GM12875 (cell line): ENCODE measurements around the gene KIAA0753.

Source experiments
- H3K4me3 ChIP-seq: one replicate; pipeline ENCODE4 v1.5.1; 2011; ENCODE audit warnings: low read depth, low read length, control low read depth
- TF ChIP-seq, protein P1 (sequence below): IDR thresholded peaks from 2 replicates; pipeline ENCODE4 v1.5.1; 2011; ENCODE audit warnings: low read depth, mild to moderate bottlenecking, control low read depth, inconsistent platforms, low read length, moderate library complexity, borderline replicate concordance; ENCODE audit not compliant: insufficient read depth

Gene KIAA0753

DNA sequence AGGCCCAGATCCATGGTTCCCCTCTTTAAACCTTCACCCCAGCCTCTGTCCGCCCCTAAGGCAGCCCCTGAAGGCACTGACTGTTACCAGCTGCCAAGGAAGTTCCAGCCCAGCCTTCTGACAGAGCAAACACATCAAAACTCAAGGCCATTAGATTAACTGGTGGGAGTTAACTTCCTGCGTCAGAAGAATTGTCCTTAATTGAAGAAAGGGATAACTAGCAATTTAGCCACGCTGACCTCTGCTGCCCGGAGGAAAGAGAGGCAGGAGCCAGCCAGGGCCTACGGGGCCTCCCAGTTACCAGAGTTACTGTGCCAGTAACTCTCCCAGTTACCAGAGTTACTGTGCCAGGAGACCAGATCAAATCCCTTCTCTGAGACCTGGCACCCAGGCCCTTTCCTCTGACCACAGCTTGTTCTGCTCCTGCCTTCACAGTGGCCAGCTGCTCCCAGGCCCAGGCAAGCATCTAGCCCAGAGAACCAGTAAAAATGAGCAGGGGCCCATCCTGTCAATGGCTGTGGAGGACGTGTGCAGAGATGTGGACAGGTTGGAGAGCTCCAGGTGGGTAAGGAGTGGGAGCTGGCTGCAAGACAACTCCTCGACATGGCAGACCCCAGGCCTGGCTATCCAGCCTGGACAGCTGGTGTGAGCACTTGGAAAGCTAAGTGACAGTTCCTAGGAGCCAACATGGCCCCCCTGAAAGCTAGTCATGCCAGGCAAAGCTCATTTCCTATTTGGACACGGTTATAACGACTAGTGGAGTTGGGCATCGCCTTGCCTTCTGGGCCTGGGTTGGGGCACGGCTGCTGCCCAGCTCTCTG, 81.4 kb downstream of the KIAA0753 start:
- TF ChIP-seq, protein P1, sequence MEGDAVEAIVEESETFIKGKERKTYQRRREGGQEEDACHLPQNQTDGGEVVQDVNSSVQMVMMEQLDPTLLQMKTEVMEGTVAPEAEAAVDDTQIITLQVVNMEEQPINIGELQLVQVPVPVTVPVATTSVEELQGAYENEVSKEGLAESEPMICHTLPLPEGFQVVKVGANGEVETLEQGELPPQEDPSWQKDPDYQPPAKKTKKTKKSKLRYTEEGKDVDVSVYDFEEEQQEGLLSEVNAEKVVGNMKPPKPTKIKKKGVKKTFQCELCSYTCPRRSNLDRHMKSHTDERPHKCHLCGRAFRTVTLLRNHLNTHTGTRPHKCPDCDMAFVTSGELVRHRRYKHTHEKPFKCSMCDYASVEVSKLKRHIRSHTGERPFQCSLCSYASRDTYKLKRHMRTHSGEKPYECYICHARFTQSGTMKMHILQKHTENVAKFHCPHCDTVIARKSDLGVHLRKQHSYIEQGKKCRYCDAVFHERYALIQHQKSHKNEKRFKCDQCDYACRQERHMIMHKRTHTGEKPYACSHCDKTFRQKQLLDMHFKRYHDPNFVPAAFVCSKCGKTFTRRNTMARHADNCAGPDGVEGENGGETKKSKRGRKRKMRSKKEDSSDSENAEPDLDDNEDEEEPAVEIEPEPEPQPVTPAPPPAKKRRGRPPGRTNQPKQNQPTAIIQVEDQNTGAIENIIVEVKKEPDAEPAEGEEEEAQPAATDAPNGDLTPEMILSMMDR: no peak
- no peak overlapping the region for H3K4me3 ChIP-seq

DNA sequence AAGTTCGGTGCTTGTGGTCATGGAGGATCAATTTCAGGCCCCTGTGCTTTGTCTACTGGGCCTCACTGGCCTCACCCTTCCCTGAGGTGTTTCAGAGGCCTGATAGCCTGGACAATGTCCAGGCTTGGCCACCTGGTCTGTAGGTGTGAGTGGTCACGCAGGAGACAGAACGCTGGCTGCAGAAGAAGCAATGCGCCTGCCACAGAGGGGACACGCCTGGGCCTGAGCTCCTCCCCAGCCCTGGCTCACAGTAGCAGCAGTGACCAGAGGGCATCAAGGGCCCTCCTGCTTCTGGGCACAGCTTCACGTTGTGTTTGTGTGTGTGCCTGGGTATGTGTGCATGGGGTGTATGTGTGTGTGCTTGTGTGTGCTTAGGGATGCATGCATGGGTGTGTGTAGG, 82.2 kb downstream of the KIAA0753 start:
- TF ChIP-seq, protein P1: no peak

DNA sequence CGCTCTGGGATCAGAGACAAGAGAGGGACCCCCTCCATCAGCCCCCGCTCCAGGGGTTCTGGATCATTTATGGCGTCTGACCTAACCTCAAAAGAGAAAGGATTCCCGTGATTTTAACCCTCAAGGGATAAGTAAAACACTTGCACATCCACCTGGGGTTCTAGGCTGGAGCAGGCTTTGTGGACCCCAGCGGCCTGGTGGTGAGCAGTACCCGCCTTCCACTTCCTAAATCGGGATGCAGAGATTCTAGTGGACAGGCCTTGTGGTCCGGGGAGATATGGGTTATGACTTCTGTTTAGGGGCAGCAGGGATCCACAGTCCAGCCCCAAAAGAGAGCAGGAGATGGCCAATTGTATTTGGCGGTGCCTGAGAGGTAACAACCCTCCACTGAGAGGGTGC, 83.5 kb downstream of the KIAA0753 start:
- no peak overlapping the region for H3K4me3 ChIP-seq
- TF ChIP-seq, protein P1: no peak

More for the DNA sequence above, 82.2 kb downstream of the KIAA0753 start:
- H3K4me3 ChIP-seq: no peak overlapping the region

DNA sequence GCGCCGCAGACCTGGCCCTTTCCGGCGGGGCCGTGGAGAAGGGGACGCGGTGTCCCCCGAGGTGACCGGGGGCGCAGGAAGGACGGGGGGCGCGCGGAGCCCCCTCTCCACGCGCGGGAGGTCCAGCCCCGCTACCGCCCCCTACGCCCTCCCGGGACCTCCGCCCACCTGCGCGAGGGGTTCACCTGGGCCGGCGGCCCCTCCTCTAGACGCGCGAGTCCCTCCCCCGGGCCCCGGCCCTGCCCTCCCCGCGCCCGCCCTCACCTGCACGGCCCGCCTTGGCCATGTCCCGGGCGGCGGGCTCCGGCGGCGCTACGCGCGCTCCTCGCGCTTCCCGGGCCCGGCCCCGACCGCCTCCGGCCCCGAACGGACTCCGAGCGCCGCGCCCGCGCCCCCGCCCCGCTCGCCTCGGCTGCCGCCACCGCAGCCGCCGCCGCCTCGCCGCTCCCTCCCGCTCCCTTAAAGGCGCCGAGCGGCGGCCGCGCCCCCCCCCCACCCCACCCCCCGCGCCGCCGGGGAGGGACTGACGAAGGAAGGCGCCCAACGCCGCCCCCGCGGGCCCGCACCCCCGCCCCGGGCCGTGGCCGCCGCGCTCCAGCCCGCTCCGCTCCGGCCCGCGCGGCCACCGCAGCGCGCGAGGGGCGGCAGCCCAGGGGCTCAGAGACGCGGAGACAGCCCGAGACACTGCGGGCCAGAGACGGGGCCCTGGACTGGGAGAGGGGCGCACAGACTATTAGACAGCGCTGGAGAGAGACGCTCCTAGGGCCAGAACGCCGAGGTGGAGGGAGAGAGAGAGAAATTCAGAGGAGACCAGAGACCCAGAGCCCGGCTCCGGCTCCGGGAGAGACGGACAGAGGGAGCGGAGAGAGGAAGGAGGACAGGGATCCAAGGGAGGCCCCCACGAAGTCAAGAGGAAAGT, 84.1 kb downstream of the KIAA0753 start, which contains the start of gene PITPNM3:
Gene PITPNM3 (minus strand): TSS at position 435 of the 919 bp plus-strand sequence. CDS start 149 bp downstream, at position 286.
- H3K4me3 ChIP-seq: no peak within 1 kb of the TSS
- TF ChIP-seq, protein P1: no peak

DNA sequence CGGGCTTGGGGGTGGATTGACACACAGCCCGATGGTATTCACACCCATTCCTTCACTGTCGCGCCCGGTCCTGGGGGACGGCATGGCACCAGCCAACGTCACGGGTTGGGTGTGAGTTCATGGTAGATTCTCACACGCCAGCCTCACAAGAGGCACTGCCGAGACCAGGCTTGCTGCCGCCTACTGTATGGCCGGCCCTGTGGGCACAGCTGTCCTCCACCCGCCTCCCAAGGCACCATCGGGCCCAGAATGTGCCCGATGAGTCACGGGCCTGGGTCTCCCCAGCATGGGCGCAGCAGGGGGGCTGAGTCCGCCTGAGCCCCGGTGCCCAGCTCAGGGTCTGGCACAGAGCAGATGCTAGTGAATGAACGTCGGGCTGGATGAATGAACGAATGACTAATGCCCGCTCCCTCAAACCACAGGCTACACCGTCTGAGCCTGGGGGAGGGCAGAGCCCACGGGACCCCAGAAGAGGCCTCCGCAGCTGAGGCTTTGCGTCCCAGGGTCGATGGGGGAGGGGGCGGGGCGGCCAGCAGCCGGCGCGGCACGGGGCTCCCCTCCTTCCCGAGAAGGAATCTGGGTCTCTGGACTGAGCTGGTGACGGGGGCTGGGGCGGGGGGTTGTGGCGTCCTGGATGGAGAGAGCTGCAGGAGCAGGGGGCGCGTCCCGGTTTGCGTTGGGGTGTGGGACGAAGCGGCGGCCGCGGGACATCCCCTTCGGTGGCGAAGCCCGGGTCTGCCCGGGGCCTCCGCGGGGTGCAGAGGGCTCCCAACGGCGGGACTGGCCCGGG, 85.0 kb downstream of the KIAA0753 start:
- H3K4me3 ChIP-seq: no peak overlapping the region
- TF ChIP-seq, protein P1: no peak

DNA sequence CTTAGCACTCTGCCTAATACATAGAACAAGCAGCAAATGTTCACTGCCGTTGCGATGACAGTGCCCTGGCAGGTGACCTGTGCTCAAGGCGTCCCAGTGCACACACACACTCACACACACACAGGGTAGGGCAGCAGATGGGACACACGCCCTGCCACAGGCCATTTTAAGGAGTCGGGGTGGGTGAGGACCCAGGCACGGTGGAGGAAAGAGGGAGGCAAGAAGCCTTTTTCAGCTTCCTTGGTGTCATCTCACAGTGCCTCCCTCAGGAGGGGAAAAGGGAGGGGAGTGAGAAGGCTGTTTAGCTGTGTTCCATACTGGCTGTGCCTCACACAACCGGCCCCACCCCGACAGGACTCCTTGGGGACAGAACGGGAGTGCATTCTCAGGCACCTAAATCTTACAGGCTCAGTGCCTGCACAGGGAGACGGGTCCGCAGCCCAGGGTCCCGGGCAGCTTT, 85.6 kb downstream of the KIAA0753 start:
- no peak overlapping the region for H3K4me3 ChIP-seq
- TF ChIP-seq, protein P1: no peak
